ENCODE results near the gene PCP4.

DNA sequence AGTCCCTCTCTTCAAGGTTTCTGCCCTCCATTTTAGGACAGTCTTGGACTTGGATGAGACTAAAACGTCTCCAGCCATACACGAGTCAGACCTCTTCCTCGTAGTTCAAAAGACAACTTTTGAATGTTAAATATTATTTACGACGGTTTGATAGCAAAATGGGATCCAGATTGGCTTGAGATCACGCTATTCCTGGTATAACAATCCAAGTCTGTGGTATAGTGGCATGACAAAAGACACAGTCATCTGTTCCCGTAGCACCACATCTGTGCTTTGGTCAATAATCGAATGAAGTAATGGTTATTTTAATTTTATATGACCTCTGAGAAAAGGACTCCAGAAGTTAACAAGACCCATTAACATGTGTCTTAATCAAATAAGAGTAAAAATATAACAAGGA is 7.0 kb downstream of the PCP4 start:
- TF ChIP-seq RAD51 (IDR thresholded peaks at IDR 0.05; ENCODE audit: borderline replicate concordance, low read depth) = no peak
- no peak for TF ChIP-seq FOXK1 (CRISPR knock-in tag; IDR thresholded peaks at IDR 0.05; ENCODE audit: borderline replicate concordance)
- TF ChIP-seq, protein P1, sequence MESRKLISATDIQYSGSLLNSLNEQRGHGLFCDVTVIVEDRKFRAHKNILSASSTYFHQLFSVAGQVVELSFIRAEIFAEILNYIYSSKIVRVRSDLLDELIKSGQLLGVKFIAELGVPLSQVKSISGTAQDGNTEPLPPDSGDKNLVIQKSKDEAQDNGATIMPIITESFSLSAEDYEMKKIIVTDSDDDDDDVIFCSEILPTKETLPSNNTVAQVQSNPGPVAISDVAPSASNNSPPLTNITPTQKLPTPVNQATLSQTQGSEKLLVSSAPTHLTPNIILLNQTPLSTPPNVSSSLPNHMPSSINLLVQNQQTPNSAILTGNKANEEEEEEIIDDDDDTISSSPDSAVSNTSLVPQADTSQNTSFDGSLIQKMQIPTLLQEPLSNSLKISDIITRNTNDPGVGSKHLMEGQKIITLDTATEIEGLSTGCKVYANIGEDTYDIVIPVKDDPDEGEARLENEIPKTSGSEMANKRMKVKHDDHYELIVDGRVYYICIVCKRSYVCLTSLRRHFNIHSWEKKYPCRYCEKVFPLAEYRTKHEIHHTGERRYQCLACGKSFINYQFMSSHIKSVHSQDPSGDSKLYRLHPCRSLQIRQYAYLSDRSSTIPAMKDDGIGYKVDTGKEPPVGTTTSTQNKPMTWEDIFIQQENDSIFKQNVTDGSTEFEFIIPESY (CRISPR knock-in tag; IDR thresholded peaks at IDR 0.05) = no peak
- no peak for TF ChIP-seq FOXM1 (IDR thresholded peaks at IDR 0.05; ENCODE audit: low read depth)
- no peak for TF ChIP-seq FOXM1 (CRISPR knock-in tag; IDR thresholded peaks at IDR 0.05; ENCODE audit: low read depth)
- TF ChIP-seq, protein P2, sequence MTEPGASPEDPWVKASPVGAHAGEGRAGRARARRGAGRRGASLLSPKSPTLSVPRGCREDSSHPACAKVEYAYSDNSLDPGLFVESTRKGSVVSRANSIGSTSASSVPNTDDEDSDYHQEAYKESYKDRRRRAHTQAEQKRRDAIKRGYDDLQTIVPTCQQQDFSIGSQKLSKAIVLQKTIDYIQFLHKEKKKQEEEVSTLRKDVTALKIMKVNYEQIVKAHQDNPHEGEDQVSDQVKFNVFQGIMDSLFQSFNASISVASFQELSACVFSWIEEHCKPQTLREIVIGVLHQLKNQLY (CRISPR knock-in tag; conservative IDR thresholded peaks at IDR 0.05) = no peak
- TF ChIP-seq ZC3H4 (CRISPR knock-in tag; IDR thresholded peaks at IDR 0.05; ENCODE audit: borderline replicate concordance) = no peak
- TF ChIP-seq EZH2 (IDR thresholded peaks at IDR 0.05; ENCODE audit: borderline replicate concordance, low read depth, low read length) = no peak
- no peak for TF ChIP-seq SP1 (CRISPR knock-in tag; IDR thresholded peaks at IDR 0.05)
- no peak for TF ChIP-seq SRF (CRISPR knock-in tag; IDR thresholded peaks at IDR 0.05)
- TF ChIP-seq ZNF444 (CRISPR knock-in tag; IDR thresholded peaks at IDR 0.05) = no peak
- no peak for TF ChIP-seq STAT5B (CRISPR knock-in tag; IDR thresholded peaks at IDR 0.05)
- no peak for TF ChIP-seq MAFK (IDR thresholded peaks at IDR 0.05; ENCODE audit: low read length)
- TF ChIP-seq, protein P3, sequence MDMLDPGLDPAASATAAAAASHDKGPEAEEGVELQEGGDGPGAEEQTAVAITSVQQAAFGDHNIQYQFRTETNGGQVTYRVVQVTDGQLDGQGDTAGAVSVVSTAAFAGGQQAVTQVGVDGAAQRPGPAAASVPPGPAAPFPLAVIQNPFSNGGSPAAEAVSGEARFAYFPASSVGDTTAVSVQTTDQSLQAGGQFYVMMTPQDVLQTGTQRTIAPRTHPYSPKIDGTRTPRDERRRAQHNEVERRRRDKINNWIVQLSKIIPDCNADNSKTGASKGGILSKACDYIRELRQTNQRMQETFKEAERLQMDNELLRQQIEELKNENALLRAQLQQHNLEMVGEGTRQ (CRISPR knock-in tag; IDR thresholded peaks at IDR 0.05) = no peak

Measured in K562 (cell line).